ENCODE results near the gene NEMP1.

Gene NEMP1

DNA sequence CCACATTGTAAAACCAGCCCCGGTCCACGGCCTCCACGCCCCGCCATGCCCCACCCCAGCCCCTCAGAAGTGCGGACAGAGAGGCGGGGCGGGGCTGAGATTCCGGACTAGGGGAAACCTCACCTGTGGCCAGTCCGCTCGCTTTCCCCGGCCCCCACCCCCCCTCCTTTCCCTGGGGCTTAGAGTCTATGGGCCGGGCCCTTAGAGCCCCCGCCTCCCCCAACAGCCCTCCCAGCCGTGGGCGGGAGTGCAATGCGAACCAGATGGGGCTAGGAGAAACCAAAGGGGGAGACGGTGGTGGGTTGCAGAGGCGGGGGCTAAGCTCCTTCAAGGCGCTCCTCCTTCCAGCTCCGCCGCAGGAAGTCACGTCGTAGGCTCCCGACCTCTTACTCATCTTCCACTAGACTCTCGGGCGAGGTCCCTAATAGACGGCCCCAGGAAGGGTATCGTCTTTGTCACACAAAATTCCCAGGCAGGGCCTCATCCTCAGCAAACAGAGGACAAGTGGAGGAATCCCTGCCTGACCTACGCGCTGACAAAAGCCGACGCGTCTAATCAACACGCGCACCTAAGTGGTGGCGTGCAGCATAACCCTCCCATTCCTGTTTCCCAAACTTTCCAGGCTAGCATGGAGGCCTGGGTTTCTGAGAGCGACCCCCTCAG is 9.2 kb upstream of the NEMP1 start:
- peak; percentile 60 for ATAC-seq
- no peak for TF ChIP-seq ZNF70 (CRISPR knock-in tag; IDR thresholded peaks at IDR 0.05)
- TF ChIP-seq, protein P1, sequence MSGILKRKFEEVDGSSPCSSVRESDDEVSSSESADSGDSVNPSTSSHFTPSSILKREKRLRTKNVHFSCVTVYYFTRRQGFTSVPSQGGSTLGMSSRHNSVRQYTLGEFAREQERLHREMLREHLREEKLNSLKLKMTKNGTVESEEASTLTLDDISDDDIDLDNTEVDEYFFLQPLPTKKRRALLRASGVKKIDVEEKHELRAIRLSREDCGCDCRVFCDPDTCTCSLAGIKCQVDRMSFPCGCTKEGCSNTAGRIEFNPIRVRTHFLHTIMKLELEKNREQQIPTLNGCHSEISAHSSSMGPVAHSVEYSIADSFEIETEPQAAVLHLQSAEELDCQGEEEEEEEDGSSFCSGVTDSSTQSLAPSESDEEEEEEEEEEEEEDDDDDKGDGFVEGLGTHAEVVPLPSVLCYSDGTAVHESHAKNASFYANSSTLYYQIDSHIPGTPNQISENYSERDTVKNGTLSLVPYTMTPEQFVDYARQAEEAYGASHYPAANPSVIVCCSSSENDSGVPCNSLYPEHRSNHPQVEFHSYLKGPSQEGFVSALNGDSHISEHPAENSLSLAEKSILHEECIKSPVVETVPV (CRISPR knock-in tag; IDR thresholded peaks at IDR 0.05), result no peak
- TF ChIP-seq, protein P2, sequence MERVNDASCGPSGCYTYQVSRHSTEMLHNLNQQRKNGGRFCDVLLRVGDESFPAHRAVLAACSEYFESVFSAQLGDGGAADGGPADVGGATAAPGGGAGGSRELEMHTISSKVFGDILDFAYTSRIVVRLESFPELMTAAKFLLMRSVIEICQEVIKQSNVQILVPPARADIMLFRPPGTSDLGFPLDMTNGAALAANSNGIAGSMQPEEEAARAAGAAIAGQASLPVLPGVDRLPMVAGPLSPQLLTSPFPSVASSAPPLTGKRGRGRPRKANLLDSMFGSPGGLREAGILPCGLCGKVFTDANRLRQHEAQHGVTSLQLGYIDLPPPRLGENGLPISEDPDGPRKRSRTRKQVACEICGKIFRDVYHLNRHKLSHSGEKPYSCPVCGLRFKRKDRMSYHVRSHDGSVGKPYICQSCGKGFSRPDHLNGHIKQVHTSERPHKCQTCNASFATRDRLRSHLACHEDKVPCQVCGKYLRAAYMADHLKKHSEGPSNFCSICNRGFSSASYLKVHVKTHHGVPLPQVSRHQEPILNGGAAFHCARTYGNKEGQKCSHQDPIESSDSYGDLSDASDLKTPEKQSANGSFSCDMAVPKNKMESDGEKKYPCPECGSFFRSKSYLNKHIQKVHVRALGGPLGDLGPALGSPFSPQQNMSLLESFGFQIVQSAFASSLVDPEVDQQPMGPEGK (CRISPR knock-in tag; IDR thresholded peaks at IDR 0.05; ENCODE audit: borderline replicate concordance), result peak; percentile 46; the same call in 1 of the 2 replicates

DNA sequence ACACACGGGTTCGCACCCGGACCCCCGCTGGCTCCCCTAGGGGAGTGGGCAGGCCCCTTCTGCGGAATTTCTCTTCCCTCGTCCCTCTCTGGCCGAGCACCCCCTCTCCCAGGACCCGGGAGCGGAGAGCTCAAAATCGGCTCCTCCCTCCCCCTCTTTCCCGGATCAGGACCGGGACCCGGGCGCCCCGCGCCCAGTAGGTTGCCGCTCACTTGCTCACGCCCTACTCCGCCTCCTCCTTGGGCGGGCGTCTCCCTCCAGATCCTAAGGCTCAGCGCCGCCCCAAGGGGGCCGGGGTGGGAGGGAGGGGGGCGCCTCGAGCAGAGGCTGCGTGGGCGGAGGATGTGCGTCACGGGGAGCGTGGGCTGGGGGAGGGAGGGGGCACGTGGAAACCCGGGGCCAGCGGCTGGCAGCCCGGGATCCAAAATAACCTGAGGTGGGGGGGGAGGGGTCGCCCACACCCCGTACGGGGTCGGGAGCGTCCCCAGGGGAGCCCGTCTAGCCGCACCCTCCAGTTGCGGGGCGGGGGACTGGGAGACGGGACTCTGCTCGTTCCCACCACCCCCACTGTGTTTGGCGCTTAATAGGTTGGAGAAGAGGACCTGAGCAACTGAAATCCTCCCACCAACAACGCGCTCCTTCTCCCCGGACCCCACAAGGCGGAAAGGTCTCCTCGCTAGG is 8.6 kb upstream of the NEMP1 start:
- peak; percentile 65 for ATAC-seq
- TF ChIP-seq, protein P1 (CRISPR knock-in tag; IDR thresholded peaks at IDR 0.05), result no peak
- TF ChIP-seq ZFP3 (CRISPR knock-in tag; IDR thresholded peaks at IDR 0.05), result no peak
- TF ChIP-seq ESRRG (CRISPR knock-in tag; IDR thresholded peaks at IDR 0.05), result no peak
- TF ChIP-seq ZFP30 (CRISPR knock-in tag; IDR thresholded peaks at IDR 0.05), result no peak
- no peak for TF ChIP-seq ZNF565 (CRISPR knock-in tag; conservative IDR thresholded peaks at IDR 0.05; ENCODE audit: low read depth)
- TF ChIP-seq, protein P3, sequence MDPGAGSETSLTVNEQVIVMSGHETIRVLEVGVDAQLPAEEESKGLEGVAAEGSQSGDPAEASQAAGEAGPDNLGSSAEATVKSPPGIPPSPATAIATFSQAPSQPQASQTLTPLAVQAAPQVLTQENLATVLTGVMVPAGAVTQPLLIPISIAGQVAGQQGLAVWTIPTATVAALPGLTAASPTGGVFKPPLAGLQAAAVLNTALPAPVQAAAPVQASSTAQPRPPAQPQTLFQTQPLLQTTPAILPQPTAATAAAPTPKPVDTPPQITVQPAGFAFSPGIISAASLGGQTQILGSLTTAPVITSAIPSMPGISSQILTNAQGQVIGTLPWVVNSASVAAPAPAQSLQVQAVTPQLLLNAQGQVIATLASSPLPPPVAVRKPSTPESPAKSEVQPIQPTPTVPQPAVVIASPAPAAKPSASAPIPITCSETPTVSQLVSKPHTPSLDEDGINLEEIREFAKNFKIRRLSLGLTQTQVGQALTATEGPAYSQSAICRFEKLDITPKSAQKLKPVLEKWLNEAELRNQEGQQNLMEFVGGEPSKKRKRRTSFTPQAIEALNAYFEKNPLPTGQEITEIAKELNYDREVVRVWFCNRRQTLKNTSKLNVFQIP (CRISPR knock-in tag; IDR thresholded peaks at IDR 0.05; ENCODE audit: borderline replicate concordance, low read depth), result no peak
- TF ChIP-seq, protein P4, sequence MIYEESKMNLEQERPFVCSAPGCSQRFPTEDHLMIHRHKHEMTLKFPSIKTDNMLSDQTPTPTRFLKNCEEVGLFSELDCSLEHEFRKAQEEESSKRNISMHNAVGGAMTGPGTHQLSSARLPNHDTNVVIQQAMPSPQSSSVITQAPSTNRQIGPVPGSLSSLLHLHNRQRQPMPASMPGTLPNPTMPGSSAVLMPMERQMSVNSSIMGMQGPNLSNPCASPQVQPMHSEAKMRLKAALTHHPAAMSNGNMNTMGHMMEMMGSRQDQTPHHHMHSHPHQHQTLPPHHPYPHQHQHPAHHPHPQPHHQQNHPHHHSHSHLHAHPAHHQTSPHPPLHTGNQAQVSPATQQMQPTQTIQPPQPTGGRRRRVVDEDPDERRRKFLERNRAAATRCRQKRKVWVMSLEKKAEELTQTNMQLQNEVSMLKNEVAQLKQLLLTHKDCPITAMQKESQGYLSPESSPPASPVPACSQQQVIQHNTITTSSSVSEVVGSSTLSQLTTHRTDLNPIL (CRISPR knock-in tag; IDR thresholded peaks at IDR 0.05; ENCODE audit: low read depth), result no peak

DNA sequence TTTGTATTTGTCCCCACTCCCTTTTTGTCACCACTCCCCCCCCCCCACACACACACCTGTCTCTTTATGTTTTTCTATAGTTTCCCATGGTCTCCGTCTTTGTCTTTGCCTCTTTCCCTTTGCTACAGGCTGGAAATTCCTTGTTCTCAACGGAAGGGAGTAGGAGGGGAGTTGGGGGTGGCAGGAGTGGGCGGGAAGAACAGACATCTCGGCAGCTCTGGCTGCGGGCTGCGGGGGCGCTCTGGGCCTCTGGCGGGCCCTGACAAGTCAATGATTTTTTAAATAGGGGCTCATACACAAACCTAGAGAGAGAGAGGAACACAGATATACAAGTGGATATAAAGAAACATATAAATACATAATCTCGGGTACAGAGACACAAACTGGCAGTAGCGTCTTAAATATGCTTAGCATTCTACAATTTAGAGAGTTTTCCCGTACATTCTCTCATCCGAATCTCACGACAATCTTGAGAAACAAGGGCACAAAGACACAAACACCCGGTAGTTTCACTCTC is 8.0 kb upstream of the NEMP1 start:
- ATAC-seq, result peak; percentile 37
- TF ChIP-seq ZC3H10 (CRISPR knock-in tag; IDR thresholded peaks at IDR 0.05) (no peak), TOX (CRISPR knock-in tag; IDR thresholded peaks at IDR 0.05; ENCODE audit: borderline replicate concordance) (no peak), SNAI2 (CRISPR knock-in tag; IDR thresholded peaks at IDR 0.05) (no peak), ZFP30 (CRISPR knock-in tag; IDR thresholded peaks at IDR 0.05) (no peak), TCF4 (CRISPR knock-in tag; IDR thresholded peaks at IDR 0.05; ENCODE audit: borderline replicate concordance) (no peak), CSDC2 (CRISPR knock-in tag; IDR thresholded peaks at IDR 0.05) (no peak), ARNTL (CRISPR knock-in tag; IDR thresholded peaks at IDR 0.05; ENCODE audit: borderline replicate concordance, low read depth) (no peak)
- TF ChIP-seq, protein P3 (CRISPR knock-in tag; IDR thresholded peaks at IDR 0.05; ENCODE audit: borderline replicate concordance, low read depth), result no peak
- TF ChIP-seq, protein P2 (CRISPR knock-in tag; IDR thresholded peaks at IDR 0.05; ENCODE audit: borderline replicate concordance), result peak; percentile 57; the same call in 1 of the 2 replicates

All from SK-N-SH treated with all-trans-retinoic acid at 6 μM for 48 hours (cell line).